Measurements from ENCODE around the gene TASOR. TPM values are rescaled to one million over a fixed set of nuclear protein-coding genes. Genes with fewer than 3 reads are reported as not detected.
"Not testable (repeated sequence)": the region's sequence is repeated elsewhere in the genome, so short reads cannot be mapped to it uniquely, and the experiment has no call there.

The TASOR gene
- total RNA-seq, 2 donors from 2014 or later, result 37.3 to 68.3 TPM

GRCh38 chr3:56692520-56693433 is 9.7 kb upstream of the TASOR start:
- ATAC-seq, result peak; percentile 87 to 95
- not testable (repeated sequence) for DNase-seq (ENCODE audit: low spot score in 2 of 2); H3K9me3 Mint-ChIP-seq; H3K36me3 Mint-ChIP-seq
- H3K27ac Mint-ChIP-seq, result peak overlapping the region; percentile 77 to 78

- not testable (repeated sequence) for H3K9me3 Mint-ChIP-seq; ATAC-seq; H3K36me3 Mint-ChIP-seq; DNase-seq (ENCODE audit: low spot score in 2 of 2); H3K27ac Mint-ChIP-seq
Observed at GRCh38 chr3:56692001-56692365, 8.9 kb upstream of the TASOR start.

DNA sequence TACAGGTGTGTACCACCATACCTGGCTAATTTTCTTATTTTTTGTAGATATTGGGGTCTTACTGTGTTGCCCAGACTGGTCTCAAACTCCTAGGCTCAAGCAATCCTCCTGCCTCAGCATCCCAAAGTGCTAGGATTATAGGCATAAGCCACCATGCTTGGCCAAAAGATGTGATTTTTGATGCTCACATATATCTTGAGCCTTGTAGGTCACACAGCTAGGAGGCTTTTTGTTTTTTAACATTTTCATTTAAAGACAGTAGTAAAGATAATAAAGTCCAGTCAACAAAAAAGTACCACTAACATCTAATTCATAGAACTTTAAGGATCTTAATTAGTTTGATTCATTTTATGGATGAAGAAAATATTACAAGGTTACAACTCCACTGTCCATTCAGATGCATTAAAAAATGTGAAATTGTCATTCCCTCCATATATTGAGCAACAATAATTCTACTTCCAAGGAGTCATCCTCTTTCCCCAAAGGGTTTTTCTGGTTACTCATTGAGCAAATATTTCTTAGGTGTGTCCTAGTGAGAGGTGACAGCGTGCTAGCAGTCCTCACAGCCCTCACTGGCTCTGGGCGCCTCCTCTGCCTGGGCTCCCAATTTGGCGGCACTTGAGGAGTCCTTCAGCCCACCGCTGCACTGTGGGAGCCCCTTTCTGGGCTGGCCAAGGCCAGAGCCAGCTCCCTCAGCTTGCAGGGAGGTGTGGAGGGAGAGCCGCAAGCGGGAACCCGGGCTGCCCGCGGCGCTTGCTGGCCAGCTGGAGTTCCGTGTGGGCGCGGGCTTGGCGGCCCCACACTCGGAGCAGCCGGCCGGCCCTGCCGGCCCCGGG is 8.3 kb upstream of the TASOR start:
- H3K27ac Mint-ChIP-seq, result no peak overlapping the region
- no peaks in the 10 kb centered on the region for H3K36me3 Mint-ChIP-seq
- ATAC-seq, result no peak
- no peak for DNase-seq (ENCODE audit: low spot score in 2 of 2)
- H3K9me3 Mint-ChIP-seq, result no peaks in the 10 kb centered on the region

DNA sequence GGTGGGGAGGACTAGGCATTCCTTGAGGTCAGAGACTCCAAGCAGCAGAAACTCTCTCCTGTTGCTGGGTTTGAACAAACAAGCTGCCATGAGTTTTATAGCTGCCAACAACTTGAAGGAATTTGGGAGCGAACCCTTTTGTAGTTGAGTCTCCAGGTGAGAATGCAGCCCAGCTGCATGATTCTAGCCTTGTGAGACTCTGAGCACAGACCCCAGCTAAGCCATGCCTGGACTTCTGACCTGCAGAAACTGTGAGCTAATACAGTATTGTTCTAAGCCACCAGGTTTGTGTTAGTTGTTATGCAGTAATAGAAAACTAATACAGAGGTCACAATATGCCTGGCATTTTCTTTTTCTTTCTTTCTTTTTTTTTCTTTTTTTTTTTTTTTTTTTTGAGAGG is 6.2 kb upstream of the TASOR start:
- Mint-ChIP-seq H3K36me3 (peaks cover 0 to 3% of the 10 kb centered on the region in 2 donors), H3K27ac (no peak overlapping the region), H3K9me3 (peaks cover 0 to under 1% of the 10 kb centered on the region in 2 donors)
- ATAC-seq (no peak), DNase-seq (ENCODE audit: low spot score in 2 of 2) (no peak)

DNA sequence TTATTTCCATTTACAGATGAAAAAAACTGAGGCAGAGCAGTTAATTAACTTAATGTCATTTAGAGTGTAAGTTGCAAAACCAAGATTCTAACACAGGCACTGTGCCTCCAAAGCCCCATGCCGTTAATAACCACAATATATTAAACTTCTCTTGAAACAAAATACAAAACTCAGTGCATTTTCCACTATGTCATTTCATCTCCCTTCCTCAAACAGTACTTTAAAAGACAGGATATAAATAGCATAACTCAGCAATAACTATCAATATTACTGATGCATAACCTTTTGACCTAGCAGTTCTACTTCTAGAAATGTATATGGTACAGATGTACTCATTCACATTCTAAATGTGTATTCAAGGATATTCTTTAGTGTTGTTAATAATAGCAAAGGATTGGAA is 5.1 kb upstream of the TASOR start:
- DNase-seq (ENCODE audit: low spot score in 2 of 2) (no peak), ATAC-seq (no peak)
- Mint-ChIP-seq H3K36me3 (peaks cover 0 to 13% of the 10 kb centered on the region in 2 donors), H3K27ac (no peak overlapping the region), H3K9me3 (peaks cover 5 to 6% of the 10 kb centered on the region in 2 donors)

- H3K9me3 Mint-ChIP-seq, result peaks cover 5 to 10% of the 10 kb centered on the region in 2 donors
- no peak for DNase-seq (ENCODE audit: low spot score in 2 of 2)
- H3K36me3 Mint-ChIP-seq, result peaks cover 22 to 43% of the 10 kb centered on the region in 2 donors
- ATAC-seq, result no peak
- H3K27ac Mint-ChIP-seq, result peak overlapping the region in 1 of 2 donors; percentile 96
Observed at GRCh38 chr3:56684029-56684428, 964 bp upstream of the TASOR start.

DNA sequence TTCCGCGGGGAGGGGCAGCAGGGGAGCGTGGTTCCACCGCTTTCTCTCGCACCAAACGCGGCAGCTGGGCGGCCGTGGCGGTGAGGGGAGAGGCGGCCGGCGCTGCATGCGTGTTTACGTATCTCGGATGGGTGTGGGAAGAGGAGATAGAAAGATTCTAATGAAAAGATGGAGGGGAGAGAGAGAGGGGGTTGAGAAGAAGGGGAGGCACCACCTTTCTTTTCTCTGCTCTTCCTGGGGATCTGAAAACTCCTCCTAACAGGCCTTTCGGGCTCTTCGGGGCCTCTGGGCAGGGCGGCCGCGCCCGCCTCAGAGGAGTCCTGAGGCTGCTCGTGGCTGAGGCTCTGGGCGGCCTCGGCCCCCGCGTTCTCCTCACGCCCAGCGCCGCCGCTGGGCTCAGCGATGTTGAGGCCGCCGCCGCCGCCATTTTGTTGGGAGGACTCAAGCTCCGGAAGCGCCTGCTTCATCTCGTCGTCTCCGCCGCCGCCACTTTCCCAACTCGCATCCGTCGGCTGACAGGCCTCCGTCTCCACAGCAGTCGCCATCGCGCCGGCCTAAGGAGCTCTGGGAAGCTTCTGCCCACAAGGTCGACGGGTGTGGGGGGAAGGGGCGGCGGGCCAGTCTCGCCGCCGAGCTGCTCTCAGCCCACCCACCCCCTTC is 473 bp downstream of the TASOR start:
- Mint-ChIP-seq H3K27ac (peak overlapping the region; percentile 90 to 96), H3K9me3 (peaks cover 5 to 13% of the 10 kb centered on the region in 2 donors), H3K36me3 (peaks cover 30 to 58% of the 10 kb centered on the region in 2 donors)
- ATAC-seq (peak; percentile 79 to 80), DNase-seq (ENCODE audit: low spot score in 2 of 2) (peak; percentile 77 to 80)

DNA sequence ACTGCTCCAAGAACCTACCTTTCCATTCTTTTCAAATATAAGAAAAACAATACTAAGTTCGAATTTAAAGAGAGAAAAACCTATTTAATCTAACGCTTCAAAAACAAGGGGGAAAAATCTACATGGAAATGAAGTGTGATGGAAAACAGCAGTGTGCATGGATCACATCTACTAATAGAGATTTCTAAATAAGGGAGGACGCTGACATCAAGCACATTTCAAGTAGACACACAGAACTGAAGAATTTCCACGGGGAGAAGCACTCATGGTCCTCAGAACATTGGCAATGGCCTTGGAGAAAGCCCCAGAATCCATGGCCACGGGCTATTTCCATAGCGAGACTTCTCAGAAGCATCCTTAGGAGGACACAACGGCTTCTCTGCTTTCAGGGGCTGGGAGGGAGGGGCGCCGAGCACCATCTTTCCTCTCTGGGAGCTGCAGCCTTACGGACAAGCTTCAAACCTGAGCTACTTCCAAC is 1.0 kb downstream of the TASOR start:
- no peak for ATAC-seq
- Mint-ChIP-seq H3K9me3 (peaks cover 5 to 15% of the 10 kb centered on the region in 2 donors), H3K27ac (peak overlapping the region; percentile 90 to 96), H3K36me3 (peaks cover 32 to 63% of the 10 kb centered on the region in 2 donors)
- no peak for DNase-seq (ENCODE audit: low spot score in 2 of 2)

DNA sequence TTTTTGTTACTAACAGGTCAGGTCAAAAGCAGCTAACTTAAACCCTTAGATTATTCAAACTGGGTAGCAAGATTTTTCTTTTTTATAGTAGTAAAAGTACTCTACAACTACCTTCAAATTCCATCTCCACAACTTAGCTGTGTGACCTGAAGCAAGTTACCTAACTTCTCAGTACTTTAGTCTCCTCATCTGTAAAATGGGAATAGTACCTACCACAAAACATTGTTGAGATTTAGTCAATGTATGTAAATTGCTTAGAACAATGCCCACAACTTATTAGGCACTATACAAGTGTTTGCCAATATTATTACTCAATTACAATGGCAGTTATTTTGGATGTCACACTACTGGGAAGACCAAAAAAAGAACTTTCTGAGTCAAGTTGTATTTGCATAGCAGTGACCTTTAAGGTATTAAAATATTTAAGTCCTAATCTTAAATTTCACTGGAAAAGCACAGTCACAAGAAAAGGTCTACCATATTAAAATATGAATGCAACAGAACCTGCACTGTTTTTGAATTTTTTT is 2.9 kb downstream of the TASOR start:
- H3K27ac Mint-ChIP-seq, result no peak overlapping the region
- H3K36me3 Mint-ChIP-seq, result peaks cover 32 to 78% of the 10 kb centered on the region in 2 donors
- DNase-seq (ENCODE audit: low spot score in 2 of 2) (no peak), ATAC-seq (no peak)
- peaks cover 5 to 15% of the 10 kb centered on the region in 2 donors for H3K9me3 Mint-ChIP-seq

- Mint-ChIP-seq H3K36me3 (peaks cover 29 to 65% of the 10 kb centered on the region in 2 donors), H3K27ac (peak overlapping the region in 1 of 2 donors; percentile 68)
- peak; percentile 75 to 79 for ATAC-seq
Observed at GRCh38 chr3:56677286-56677685, 5.8 kb downstream of the TASOR start.

DNA sequence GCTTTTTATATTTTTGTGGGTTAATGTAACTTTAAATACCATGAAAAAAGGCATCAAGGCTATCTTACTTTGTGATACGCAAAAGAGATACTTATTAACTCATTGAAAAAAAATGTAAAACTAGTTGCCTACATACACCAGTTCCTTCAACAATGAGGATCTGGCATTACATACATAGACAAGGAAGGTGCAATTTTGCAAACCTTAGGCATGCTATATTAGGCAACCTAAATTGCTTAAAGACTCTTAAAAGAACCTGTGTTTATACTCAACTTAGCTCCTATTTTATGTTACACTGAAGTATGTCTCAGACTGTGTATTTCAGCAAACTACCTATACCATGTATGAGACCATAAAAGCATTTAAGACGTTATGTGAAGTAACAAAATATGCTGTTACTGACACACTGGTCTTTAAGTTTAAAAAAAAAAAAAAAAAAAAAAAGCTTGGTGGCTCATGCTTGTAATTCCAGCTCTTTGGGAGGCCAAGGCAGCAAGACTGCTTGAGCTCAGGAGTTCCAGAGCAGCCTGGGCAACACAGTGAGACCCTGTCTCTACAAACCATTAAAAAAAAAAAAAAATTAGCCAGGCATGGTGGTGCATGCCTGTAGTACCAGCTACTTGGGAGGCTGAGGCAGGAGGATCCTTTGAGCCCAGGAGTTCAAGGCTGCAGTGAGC is 9.1 kb downstream of the TASOR start:
- peaks cover 9 to 60% of the 10 kb centered on the region in 2 donors for H3K36me3 Mint-ChIP-seq
- peaks cover 0 to 4% of the 10 kb centered on the region in 2 donors for H3K9me3 Mint-ChIP-seq
- no peak overlapping the region for H3K27ac Mint-ChIP-seq
- no peak for ATAC-seq
- no peak for DNase-seq (ENCODE audit: low spot score in 2 of 2)

More at GRCh38 chr3:56677286-56677685, 5.8 kb downstream of the TASOR start:
- peaks cover 0 to 9% of the 10 kb centered on the region in 2 donors for H3K9me3 Mint-ChIP-seq
- no peak for DNase-seq (ENCODE audit: low spot score in 2 of 2)

GRCh38 chr3:56667973-56668579 is 15.0 kb downstream of the TASOR start:
- Mint-ChIP-seq H3K9me3 (no peaks in the 10 kb centered on the region), H3K36me3 (peaks cover 6 to 55% of the 10 kb centered on the region in 2 donors), H3K27ac (peak overlapping the region in 1 of 2 donors; percentile 79)
- peak in 1 of 2 donors; percentile 55 for ATAC-seq
- no peak for DNase-seq (ENCODE audit: low spot score in 2 of 2)

- H3K36me3 Mint-ChIP-seq, result peaks cover 6 to 49% of the 10 kb centered on the region in 2 donors
- peak overlapping the region in 1 of 2 donors; percentile 66 for H3K27ac Mint-ChIP-seq
- H3K9me3 Mint-ChIP-seq, result no peaks in the 10 kb centered on the region
- no peak for ATAC-seq
- no peak for DNase-seq (ENCODE audit: low spot score in 2 of 2)
Observed at GRCh38 chr3:56664823-56665222, 18.2 kb downstream of the TASOR start.

DNA sequence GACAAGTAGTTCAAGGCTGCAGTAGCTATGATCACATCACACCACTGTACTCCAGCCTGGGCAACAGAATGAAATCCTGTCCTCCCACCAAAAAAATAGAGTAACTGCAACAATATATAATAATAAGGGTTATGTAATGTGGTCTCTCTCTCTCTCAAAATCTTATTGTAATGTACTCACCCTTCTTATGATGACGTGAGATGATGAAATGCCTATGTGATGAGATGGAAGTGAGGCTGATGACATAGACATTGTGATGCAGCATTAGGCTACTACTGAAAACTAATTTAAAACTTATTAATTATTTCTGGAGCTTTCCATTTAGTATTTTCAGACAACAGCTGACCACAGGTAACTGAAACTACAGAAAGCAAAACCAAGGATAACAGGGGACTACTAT is 27.4 kb downstream of the TASOR start:
- ATAC-seq, result no peak
- Mint-ChIP-seq H3K27ac (peak overlapping the region in 1 of 2 donors; percentile 85), H3K9me3 (no peaks in the 10 kb centered on the region), H3K36me3 (peaks cover 14 to 67% of the 10 kb centered on the region in 2 donors)
- no peak for DNase-seq (ENCODE audit: low spot score in 2 of 2)

GRCh38 chr3:56654460-56654859 is 28.6 kb downstream of the TASOR start:
- no peaks in the 10 kb centered on the region for H3K9me3 Mint-ChIP-seq
- peaks cover 10 to 58% of the 10 kb centered on the region in 2 donors for H3K36me3 Mint-ChIP-seq
- no peak for ATAC-seq
- DNase-seq (ENCODE audit: low spot score in 2 of 2), result no peak
- peak overlapping the region in 1 of 2 donors; percentile 45 for H3K27ac Mint-ChIP-seq

Data from activated naive CD4-positive, alpha-beta T cell treated with anti-CD3 and anti-CD28 coated beads, Interleukin-2, amount 50 U/mL, for 72 hours (primary cell).